ENCODE results near the gene RBBP8NL. TPM values are rescaled to one million over a fixed set of nuclear protein-coding genes. Genes with fewer than 3 reads are reported as not detected.
A peak's percentile ranks its signal among the peaks of the same experiment; 100 is the strongest.

RBBP8NL gene
- polyA plus RNA-seq, 3 donors, result not detected

DNA sequence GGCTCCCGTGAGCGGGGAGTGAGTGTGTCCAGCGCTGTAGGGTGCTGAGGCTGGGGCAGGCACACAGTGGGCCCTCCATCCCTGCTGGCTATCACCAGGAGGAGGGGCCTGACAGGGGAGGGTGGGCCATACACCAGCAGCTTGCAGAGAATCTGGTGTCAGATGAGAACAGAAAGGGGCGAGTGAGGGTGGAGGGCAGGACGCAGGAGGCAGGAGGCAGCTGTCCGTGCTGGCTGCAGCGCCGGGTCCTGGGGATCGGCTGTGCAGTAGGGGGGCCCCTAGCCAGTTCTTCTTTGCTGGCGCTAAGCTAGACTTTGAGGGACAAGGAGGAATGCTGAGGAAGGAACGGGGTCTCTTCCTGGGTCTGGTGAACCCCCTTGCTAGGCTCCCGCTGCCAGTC lies 18.7 kb downstream of the RBBP8NL start:
- intact Hi-C loops (cut with micrococcal nuclease), result loop anchor here (5.0 to 10.0 kb wide), 3 partner anchors 174 to 389 kb away; partner anchors contain the start of genes MRGBP (in 2 of the 2) and OSBPL2 (in 1 of the 2)
- no peak overlapping the region for H3K9ac ChIP-seq (ENCODE audit: insufficient read depth, low read length, poor library complexity, severe bottlenecking)
- H4K20me1 ChIP-seq (ENCODE audit: insufficient read depth, low read length), result peaks cover 10% of the 10 kb centered on the region
- H3K79me2 ChIP-seq (ENCODE audit: insufficient read depth, low read length), result peaks cover 23% of the 10 kb centered on the region
- TF ChIP-seq, protein P1, sequence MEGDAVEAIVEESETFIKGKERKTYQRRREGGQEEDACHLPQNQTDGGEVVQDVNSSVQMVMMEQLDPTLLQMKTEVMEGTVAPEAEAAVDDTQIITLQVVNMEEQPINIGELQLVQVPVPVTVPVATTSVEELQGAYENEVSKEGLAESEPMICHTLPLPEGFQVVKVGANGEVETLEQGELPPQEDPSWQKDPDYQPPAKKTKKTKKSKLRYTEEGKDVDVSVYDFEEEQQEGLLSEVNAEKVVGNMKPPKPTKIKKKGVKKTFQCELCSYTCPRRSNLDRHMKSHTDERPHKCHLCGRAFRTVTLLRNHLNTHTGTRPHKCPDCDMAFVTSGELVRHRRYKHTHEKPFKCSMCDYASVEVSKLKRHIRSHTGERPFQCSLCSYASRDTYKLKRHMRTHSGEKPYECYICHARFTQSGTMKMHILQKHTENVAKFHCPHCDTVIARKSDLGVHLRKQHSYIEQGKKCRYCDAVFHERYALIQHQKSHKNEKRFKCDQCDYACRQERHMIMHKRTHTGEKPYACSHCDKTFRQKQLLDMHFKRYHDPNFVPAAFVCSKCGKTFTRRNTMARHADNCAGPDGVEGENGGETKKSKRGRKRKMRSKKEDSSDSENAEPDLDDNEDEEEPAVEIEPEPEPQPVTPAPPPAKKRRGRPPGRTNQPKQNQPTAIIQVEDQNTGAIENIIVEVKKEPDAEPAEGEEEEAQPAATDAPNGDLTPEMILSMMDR (IDR thresholded peaks at IDR 0.05), result no peak
- peaks cover 34% of the 10 kb centered on the region for H3K4me1 Mint-ChIP-seq
- peaks cover 0 to 4% of the 10 kb centered on the region in 2 donors for H3K36me3 Mint-ChIP-seq
- WGBS (ENCODE audit: insufficient coverage), result 100% methylated on average over 6 of the region's 12 CpGs
- H3K27ac ChIP-seq (ENCODE audit: low read depth in 1 of 2, low read length in 2 of 2), result no peak overlapping the region
- peaks cover 0 to 3% of the 10 kb centered on the region in 2 donors for H3K27me3 ChIP-seq (ENCODE audit: control insufficient read depth in 2 of 2, insufficient read depth in 2 of 2, low read length in 2 of 2)
- no peak overlapping the region for H2AFZ ChIP-seq (ENCODE audit: insufficient read depth, low read depth, low read length, poor library complexity, severe bottlenecking)
- H3K36me3 ChIP-seq (replicated peaks in 1 of 2; ENCODE audit: control insufficient read depth in 1 of 2, insufficient read depth in 2 of 2, low read length in 2 of 2), result no peaks in the 10 kb centered on the region
- H3K9me3 Mint-ChIP-seq, result no peaks in the 10 kb centered on the region
- peak overlapping the region in 1 of 2 donors; percentile 9 for H3K4me3 Mint-ChIP-seq
- DNase-seq, result no peak
- no peaks in the 10 kb centered on the region for H3K9me3 ChIP-seq (replicated peaks in 1 of 2; ENCODE audit: control insufficient read depth in 1 of 2, insufficient read depth in 1 of 2, low read length in 2 of 2)
- no peak overlapping the region for H3K4me2 ChIP-seq (replicated peaks; ENCODE audit: extremely low read depth, low read length, poor library complexity, severe bottlenecking)
- H3K4me1 ChIP-seq (ENCODE audit: control insufficient read depth in 1 of 2, insufficient read depth in 2 of 2, low read length in 2 of 2), result peaks cover 30 to 41% of the 10 kb centered on the region in 2 donors
- H3K4me3 ChIP-seq (replicated peaks in 1 of 3; ENCODE audit: low read depth in 2 of 3, low read length in 3 of 3), result no peak overlapping the region
- no peak overlapping the region for H3K27ac Mint-ChIP-seq
- H3K27me3 Mint-ChIP-seq (ENCODE audit: low read depth in 3 of 3), result peaks cover 12 to 17% (median 13%) of the 10 kb centered on the region in 3 donors

DNA sequence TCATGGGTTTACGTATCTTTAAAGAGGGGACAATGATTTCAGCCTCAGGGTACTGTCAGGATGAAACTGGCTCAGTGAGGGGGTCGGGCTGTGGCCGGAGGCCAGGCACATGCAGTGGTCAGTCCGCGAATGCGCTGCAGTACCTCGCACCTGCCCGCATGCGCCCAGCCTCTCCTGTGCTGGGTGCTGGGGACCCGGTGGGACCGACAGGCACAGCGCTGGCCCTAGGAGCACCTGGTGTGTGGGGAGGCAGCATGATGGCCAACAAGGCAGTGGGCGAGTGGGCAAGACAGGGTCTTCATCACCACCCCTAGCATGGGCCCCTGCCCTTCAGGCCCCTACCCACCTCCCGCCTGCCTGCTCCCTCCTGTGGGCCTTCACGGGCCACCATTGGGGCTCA lies 19.3 kb downstream of the RBBP8NL start:
- Histone ChIP-seq H3K27me3 (ENCODE audit: control insufficient read depth in 2 of 2, insufficient read depth in 2 of 2, low read length in 2 of 2) (peaks cover 0 to 3% of the 10 kb centered on the region in 2 donors), H3K9ac (ENCODE audit: insufficient read depth, low read length, poor library complexity, severe bottlenecking) (no peak overlapping the region), H4K20me1 (ENCODE audit: insufficient read depth, low read length) (peaks cover 10% of the 10 kb centered on the region), H3K4me2 (replicated peaks; ENCODE audit: extremely low read depth, low read length, poor library complexity, severe bottlenecking) (peak overlapping the region; percentile 76), H2AFZ (ENCODE audit: insufficient read depth, low read depth, low read length, poor library complexity, severe bottlenecking) (peak overlapping the region; percentile 86), H3K79me2 (ENCODE audit: insufficient read depth, low read length) (peaks cover 23% of the 10 kb centered on the region), H3K4me1 (ENCODE audit: control insufficient read depth in 1 of 2, insufficient read depth in 2 of 2, low read length in 2 of 2) (peaks cover 30 to 41% of the 10 kb centered on the region in 2 donors), H3K4me3 (replicated peaks in 1 of 3; ENCODE audit: low read depth in 2 of 3, low read length in 3 of 3) (peak overlapping the region in 1 of 3 experiments; percentile 79), H3K27ac (ENCODE audit: low read depth in 1 of 2, low read length in 2 of 2) (no peak overlapping the region), H3K9me3 (replicated peaks in 1 of 2; ENCODE audit: control insufficient read depth in 1 of 2, insufficient read depth in 1 of 2, low read length in 2 of 2) (no peaks in the 10 kb centered on the region), H3K36me3 (replicated peaks in 1 of 2; ENCODE audit: control insufficient read depth in 1 of 2, insufficient read depth in 2 of 2, low read length in 2 of 2) (no peaks in the 10 kb centered on the region)
- intact Hi-C loops (cut with micrococcal nuclease), result loop anchor here (5.0 to 10.0 kb wide), 3 partner anchors 173 to 389 kb away; partner anchors contain the start of genes MRGBP (in 2 of the 2) and OSBPL2 (in 1 of the 2)
- H3K4me3 Mint-ChIP-seq, result no peak overlapping the region
- peaks cover 12 to 17% (median 13%) of the 10 kb centered on the region in 3 donors for H3K27me3 Mint-ChIP-seq (ENCODE audit: low read depth in 3 of 3)
- 96% methylated on average over 14 of the region's 15 CpGs for WGBS (ENCODE audit: insufficient coverage)
- H3K36me3 Mint-ChIP-seq, result peaks cover 3 to 8% of the 10 kb centered on the region in 2 donors
- TF ChIP-seq, protein P1 (IDR thresholded peaks at IDR 0.05), result no peak
- H3K9me3 Mint-ChIP-seq, result no peaks in the 10 kb centered on the region
- peaks cover 34% of the 10 kb centered on the region for H3K4me1 Mint-ChIP-seq
- peak overlapping the region in 1 of 7 donors; percentile 50 for H3K27ac Mint-ChIP-seq
- DNase-seq, result no peak
